A549 treated with AZD9567 at 1 μM for 4 hours (cell line): ENCODE data around the gene BIRC3. TPM values are rescaled to one million over a fixed set of nuclear protein-coding genes. Genes with fewer than 3 reads are reported as not detected.

Experiments used
- total RNA-seq: library from RNA; stranded (reverse); fragments of 200-300 nt; extraction: Qiagen RNA extraction; gene quantifications from 5 replicates; pipeline ENCODE4 v1.2.3, GENCODE V29; 2022; ENCODE audit not compliant: insufficient read depth

The BIRC3 gene
- 37.2 to 44.4 TPM (median 41.1 TPM) in 5 replicates for total RNA-seq

DNA sequence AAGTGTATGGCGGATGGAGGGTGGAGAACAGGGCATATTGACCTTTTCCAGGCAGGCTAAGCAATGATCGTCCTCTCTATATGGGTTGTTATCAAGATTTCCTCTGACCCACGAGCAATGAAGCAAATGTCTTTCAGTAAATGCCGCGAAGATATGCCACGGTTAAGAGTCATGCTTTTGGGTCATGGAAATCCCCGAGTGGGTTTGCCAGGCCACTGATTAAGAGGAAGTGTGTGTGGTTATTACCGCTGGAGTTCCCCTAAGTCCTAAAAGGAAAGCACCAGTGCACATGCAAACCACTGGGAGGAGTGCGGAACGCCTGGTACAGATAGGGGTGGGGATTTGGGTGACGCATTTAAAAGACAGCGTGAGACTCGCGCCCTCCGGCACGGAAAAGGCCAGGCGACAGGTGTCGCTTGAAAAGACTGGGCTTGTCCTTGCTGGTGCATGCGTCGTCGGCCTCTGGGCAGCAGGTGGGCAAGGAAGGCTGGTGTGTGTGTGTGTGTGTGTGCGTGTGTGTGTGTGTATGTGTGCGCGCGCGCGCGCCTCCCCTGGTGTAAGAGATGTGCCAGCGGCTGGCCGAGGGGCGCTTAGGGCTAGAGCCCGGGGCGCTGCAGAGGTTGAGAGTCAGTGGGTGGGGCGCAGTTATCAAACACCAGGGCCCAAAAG is at the start of gene BIRC3:
Gene BIRC3, plus strand, starts transcription at position 386 of the 669 bp plus-strand sequence. CDS start 7,026 bp downstream, outside the sequence.

GRCh38 chr11:102346748-102347461 is 29.6 kb downstream of the BIRC3 start, which contains the start of gene BIRC2:
TSS of gene BIRC2 (plus strand) at chr11:102347214. CDS start at chr11:102349855, 2,641 bp downstream.

Other genes with a start within 250 kb of the BIRC3 start
- 51.7 to 67.0 TPM (median 62.7 TPM) in 5 replicates for gene YAP1, start 207.0 kb upstream of the BIRC3 start, total RNA-seq
- 28.0 to 59.6 TPM (median 30.5 TPM) in 5 replicates for gene BIRC2, start 29.7 kb downstream of the BIRC3 start, total RNA-seq
- gene TMEM123, start 135.3 kb downstream of the BIRC3 start, total RNA-seq: 137 to 255 TPM (median 169 TPM) in 5 replicates
- 20.9 to 31.8 TPM (median 25.1 TPM) in 5 replicates for gene MMP7, start 213.3 kb downstream of the BIRC3 start, total RNA-seq